Ovary (tissue), 9 donors: ENCODE measurements around the gene APBA2. TPM values are rescaled to one million over a fixed set of nuclear protein-coding genes. Genes with fewer than 3 reads are reported as not detected.

Experiments
- DNase-seq, 5 donors: peaks; one replicate each; pipeline ENCODE4 v3.0.0-alpha.2; 2019 to 2020
- H3K27ac ChIP-seq, 2 donors: fragments of 200-600 bp; one replicate each; pipeline versions ENCODE4 v1.5.1 to v1.8.0; 2019 to 2022
- H3K27me3 ChIP-seq: fragments of 200-600 bp; one replicate; pipeline ENCODE4 v1.8.0; 2022
- H3K36me3 ChIP-seq: fragments of 200-600 bp; sonication (generic); one replicate; pipeline ENCODE4 v1.5.1; 2019
- H3K4me1 ChIP-seq: one replicate; pipeline ENCODE4 v1.8.1; 2013; ENCODE audit warnings: mild to moderate bottlenecking, moderate library complexity; ENCODE audit not compliant: insufficient read depth
- H3K4me3 ChIP-seq: fragments of 200-600 bp; sonication (generic); one replicate; pipeline ENCODE4 v1.5.1; 2017
- H3K9me3 ChIP-seq, 2 donors: fragments of 200-600 bp in 1 of 2; sonication (generic) in 1 of 2; one replicate each; pipeline versions ENCODE4 v1.5.1 to v1.8.1; 2013 to 2019; ENCODE audit warnings: mild to moderate bottlenecking in 1 of 2, moderate library complexity in 1 of 2
- EP300 ChIP-seq: sonication (generic); formaldehyde crosslinking; IDR thresholded peaks from one replicate; pipeline ENCODE4 v1.6.1; 2017; ENCODE audit warnings: antibody characterized with exemption
- POLR2A ChIP-seq: fragments of 450-650 bp; IDR thresholded peaks from one replicate; pipeline ENCODE4 v1.6.1; 2017; ENCODE audit warnings: antibody characterized with exemption, mild to moderate bottlenecking, moderate library complexity
- WGBS, 3 donors: extraction: QIAGEN DNeasy Blood & Tissue Kit in 1 of 3; methylation state at CpG; one replicate each; pipeline versions ENCODE4 v1.1.5 to v1.1.7; 2013 to 2017; 5-methylcytosine and 5-hydroxymethylcytosine counted together
- intact Hi-C, 4 donors: fragments of 100-400 bp; cut with DNase I; formaldehyde crosslinking; loops; one replicate each; pipeline versions ENCODE4 v1.11.0 to v1.15.1; 2022 to 2023
- polyA plus RNA-seq, 2 donors: library from polyadenylated mRNA; stranded (reverse); fragments of 200-250 nt in 1 of 2; fragments of 350-450 nt in 1 of 2; fragmentation: Illumina TruSeq in 1 of 2; extraction: RNeasy Lipid Tissue Mini Kit (QIAGEN cat#74804) in 1 of 2; gene quantifications; one replicate each; pipeline ENCODE4 v1.2.3, GENCODE V29; 2013 to 2014
- total RNA-seq, 7 donors: library from RNA; depleted of rRNA in 2 of 7; stranded (reverse); fragments of >200 nt in 2 of 7; fragmentation: NEBNext Ultra II Directional in 3 of 7; extraction: Animal tissue kit (Norgen Biotek cat#: 25700) in 3 of 7; gene quantifications; one replicate each; pipeline versions ENCODE4 v1.1.0 to v1.2.4, GENCODE V29; 2016 to 2023
- TF ChIP-seq, protein P1 (sequence below), 3 donors: fragments of 450-650 bp in 2 of 3; fragments of 200-600 bp in 1 of 3; IDR thresholded peaks; one replicate each; pipeline versions ENCODE4 v1.5.1 to v1.8.0; 2016 to 2022; ENCODE audit warnings: antibody characterized with exemption in 3 of 3, mild to moderate bottlenecking in 1 of 3
- donor health status: DM: no; HTN: no; CAD: no; lungs with moderate emphysema.
- donor health status: DM: no; HTN: no; CAD: no.
- donor health status: Bipolar disorder and iron deficiency.
- donor health status: DM: yes; HTN: yes; CAD: no.
- donor health status: DM: no; HTN: no; CAD: no.
- donor health status: DM: yes; HTN: yes; CAD: no.

The APBA2 gene
- total and polyA plus RNA-seq, 9 donors: 0.53 to 3.1 (median 1.4) TPM

DNA sequence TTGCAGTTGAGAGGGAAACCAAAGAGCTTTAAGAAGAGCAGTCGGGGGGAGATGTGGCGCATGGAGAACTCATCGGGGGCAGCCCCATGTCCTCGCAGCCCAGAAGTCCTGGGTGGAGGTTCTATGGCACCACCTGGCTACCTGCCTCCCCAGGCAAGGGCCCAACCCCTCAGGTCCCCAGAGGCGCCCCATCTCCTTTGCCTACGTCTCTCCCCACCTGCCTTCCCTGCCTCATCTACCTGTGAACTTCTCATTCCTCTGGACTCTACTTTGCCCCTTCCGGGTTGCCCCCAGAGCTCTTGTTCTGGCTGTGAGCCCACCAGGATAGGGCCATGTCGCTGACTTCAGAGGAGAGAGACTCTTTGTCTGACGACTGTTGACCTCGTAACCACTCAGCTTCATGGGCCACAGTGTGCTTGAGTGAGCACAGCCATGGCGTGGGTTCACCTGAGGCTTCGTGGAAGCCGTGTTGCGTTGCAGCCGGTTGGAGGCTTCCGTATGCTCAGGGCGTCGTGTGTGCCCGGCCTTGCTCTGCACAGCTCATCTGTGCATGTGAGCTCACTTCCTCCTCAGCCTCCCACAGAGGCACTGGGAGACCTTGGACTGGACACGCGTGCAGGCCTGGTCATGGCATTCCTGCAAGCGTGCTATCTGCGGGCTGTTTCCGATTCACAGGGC lies 13.4 kb downstream of the APBA2 start:
- Histone ChIP-seq H3K36me3 (no peaks in the 10 kb centered on the region), H3K27me3 (no peaks in the 10 kb centered on the region), H3K27ac (no peak overlapping the region), H3K9me3 (no peaks in the 10 kb centered on the region), H3K4me1 (no peaks in the 10 kb centered on the region), H3K4me3 (no peak overlapping the region)
- TF ChIP-seq POLR2A (no peak), EP300 (no peak)
- TF ChIP-seq, protein P1, sequence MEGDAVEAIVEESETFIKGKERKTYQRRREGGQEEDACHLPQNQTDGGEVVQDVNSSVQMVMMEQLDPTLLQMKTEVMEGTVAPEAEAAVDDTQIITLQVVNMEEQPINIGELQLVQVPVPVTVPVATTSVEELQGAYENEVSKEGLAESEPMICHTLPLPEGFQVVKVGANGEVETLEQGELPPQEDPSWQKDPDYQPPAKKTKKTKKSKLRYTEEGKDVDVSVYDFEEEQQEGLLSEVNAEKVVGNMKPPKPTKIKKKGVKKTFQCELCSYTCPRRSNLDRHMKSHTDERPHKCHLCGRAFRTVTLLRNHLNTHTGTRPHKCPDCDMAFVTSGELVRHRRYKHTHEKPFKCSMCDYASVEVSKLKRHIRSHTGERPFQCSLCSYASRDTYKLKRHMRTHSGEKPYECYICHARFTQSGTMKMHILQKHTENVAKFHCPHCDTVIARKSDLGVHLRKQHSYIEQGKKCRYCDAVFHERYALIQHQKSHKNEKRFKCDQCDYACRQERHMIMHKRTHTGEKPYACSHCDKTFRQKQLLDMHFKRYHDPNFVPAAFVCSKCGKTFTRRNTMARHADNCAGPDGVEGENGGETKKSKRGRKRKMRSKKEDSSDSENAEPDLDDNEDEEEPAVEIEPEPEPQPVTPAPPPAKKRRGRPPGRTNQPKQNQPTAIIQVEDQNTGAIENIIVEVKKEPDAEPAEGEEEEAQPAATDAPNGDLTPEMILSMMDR (IDR thresholded peaks at IDR 0.05): no peak
- no peak for DNase-seq
- intact Hi-C loops: no loop called here
- 89 to 91% (median 90%) methylated on average over 24 of the region's 24 CpGs for WGBS, 3 donors

DNA sequence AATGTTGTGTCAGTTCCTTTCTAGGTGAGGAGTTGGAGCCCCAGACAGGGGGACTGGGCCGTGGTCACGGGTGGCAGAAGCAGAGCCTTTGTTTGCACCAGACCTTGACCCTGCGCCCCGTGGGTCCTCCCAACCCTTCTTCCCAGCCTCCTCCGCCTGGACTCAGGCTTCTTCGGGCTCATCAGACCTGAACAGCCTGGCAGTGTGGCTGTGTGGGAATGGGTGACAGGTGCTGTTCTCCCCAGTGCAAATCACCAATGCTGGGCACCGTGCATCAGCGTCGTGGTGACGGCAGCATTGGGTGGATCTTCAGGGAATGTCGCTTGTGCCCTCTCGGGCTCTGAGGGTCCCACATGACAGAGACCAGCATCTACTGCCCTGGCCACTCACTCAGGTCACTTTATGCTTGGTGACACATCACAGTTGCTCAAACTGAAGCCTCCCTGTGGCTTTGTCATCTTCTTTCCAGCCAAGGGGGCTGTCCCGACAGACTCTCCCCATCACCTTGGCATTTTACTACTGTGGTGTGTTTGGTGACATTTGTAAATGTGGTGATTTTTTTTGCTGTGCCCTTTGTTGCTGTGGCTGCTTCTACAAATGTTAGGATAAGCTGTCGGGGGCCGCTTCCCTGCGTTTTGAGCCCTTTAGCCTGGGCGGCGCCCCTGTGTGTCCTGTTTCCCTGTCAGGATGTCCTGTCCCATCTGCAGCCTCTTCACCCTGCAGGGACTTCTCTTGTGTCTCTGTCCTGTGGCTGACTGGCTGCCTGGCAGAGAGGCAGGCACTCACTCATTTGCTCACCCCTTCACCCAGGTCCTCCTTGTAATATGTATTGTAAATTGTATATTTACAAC lies 14.5 kb downstream of the APBA2 start:
- no peak overlapping the region for H3K27ac ChIP-seq
- no peak for DNase-seq
- H3K27me3 ChIP-seq: no peaks in the 10 kb centered on the region

DNA sequence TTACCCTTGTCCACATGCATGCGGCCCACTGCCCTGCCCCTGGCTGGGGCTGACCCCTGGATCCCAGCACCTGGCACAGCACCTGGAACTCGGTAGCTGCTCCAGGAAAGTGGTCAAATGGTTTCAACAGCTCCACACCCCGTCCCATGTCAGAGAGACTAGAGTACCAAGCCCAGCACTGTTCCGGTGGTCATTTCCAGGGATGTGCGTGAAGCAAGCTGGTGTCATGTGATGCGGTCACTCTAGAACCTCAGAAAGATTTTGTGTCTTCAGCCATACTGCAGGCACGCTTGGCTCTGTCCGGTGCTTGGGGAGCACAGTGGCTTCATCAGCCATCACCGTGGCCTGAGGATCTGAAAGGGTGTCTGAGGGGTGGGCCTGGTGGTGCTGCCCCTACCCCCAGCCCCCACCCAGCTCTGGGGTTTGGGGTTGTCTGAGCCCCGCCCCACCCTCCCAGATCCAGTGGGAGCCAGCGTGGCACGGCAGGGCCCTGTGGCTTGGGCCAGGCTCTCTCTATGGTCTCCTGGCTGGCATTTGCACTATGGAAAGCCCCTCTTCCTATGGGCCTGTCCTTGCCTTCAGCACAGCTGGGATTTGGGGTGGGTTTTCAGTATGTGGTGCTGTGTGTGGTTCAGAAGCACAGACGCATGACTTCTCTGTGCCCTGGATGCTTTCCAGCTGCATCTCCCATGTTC lies 15.3 kb downstream of the APBA2 start:
- TF ChIP-seq EP300 (no peak), POLR2A (no peak)
- TF ChIP-seq, protein P1 (IDR thresholded peaks at IDR 0.05): no peak
- H3K27me3 ChIP-seq: no peaks in the 10 kb centered on the region
- no peak for DNase-seq
- intact Hi-C loops: no loop called here
- no peaks in the 10 kb centered on the region for H3K36me3 ChIP-seq
- H3K27ac ChIP-seq: no peak overlapping the region
- 94 to 96% (median 95%) methylated on average over 13 of the region's 13 CpGs for WGBS, 3 donors
- H3K9me3 ChIP-seq: no peaks in the 10 kb centered on the region
- no peak overlapping the region for H3K4me3 ChIP-seq
- no peaks in the 10 kb centered on the region for H3K4me1 ChIP-seq

More for the DNA sequence above, 14.5 kb downstream of the APBA2 start:
- 84 to 90% (median 87%) methylated on average over 17 to 18 of the region's 18 CpGs for WGBS, 3 donors
- no peaks in the 10 kb centered on the region for H3K4me1 ChIP-seq
- intact Hi-C loops: no loop called here
- no peak overlapping the region for H3K4me3 ChIP-seq
- no peak for TF ChIP-seq EP300
- H3K36me3 ChIP-seq: no peaks in the 10 kb centered on the region
- H3K9me3 ChIP-seq: no peaks in the 10 kb centered on the region

DNA sequence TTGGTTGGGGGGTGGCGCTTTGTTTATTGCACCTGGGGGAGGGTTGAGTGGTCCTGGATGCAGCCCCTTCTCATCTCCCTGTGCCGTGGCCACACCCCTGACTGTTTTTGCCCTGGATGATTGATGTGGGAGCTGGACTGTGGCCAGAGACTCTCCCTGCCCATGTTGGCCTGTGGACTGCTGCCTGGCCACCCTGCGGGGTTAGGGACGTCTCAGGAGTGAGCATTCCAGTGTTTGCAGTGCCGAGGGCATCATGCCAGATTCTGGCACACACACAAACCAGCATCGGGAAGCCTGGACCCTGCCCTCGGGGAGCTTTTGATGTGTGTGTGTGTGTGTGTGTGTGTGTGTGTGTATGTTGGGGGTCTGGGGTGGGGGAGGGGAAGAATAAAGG lies 15.8 kb downstream of the APBA2 start:
- WGBS, 3 donors: 51 to 66% (median 56%) methylated on average over 5 to 7 of the region's 7 CpGs
- TF ChIP-seq, protein P1 (IDR thresholded peaks at IDR 0.05): no peak
- no peak for TF ChIP-seq POLR2A
- no peak for TF ChIP-seq EP300
- H3K27me3 ChIP-seq: no peaks in the 10 kb centered on the region
- no peaks in the 10 kb centered on the region for H3K9me3 ChIP-seq
- no peaks in the 10 kb centered on the region for H3K36me3 ChIP-seq
- no peaks in the 10 kb centered on the region for H3K4me1 ChIP-seq
- no peak overlapping the region for H3K27ac ChIP-seq
- intact Hi-C loops: no loop called here
- no peak overlapping the region for H3K4me3 ChIP-seq
- DNase-seq: no peak
